Naive thymus-derived CD4-positive, alpha-beta T cell (primary cell): ENCODE data around the gene PARG. TPM values are rescaled to one million over a fixed set of nuclear protein-coding genes. Genes with fewer than 3 reads are reported as not detected.
"Not testable (repeated sequence)": the region's sequence is repeated elsewhere in the genome, so short reads cannot be mapped to it uniquely, and the experiment has no call there.

Source experiments
- ATAC-seq: fragments of 150-1000 bp; cut with Tn5 transposase; 2 replicates; pipeline ENCODE4 v1.10.0; 2021; ENCODE audit warnings: mild to moderate bottlenecking, moderate library complexity
- CTCF ChIA-PET: fragments of 350-600 bp; sonication (Branson Sonifier 250); formaldehyde crosslinking; loops from one replicate; lab custom pipeline; 2021; ENCODE audit warnings: antibody characterized with exemption; lab: Charles Lee
- POLR2A ChIA-PET: fragments of 350-600 bp; sonication (Branson Sonifier 250); formaldehyde crosslinking; loops from one replicate; lab custom pipeline; 2021; ENCODE audit warnings: antibody characterized with exemption, inconsistent platforms; lab: Charles Lee
- DNase-seq, 9 donors: peaks; one replicate each; pipeline versions ENCODE4 v3.0.0 to v3.0.0-alpha.2; 2020 to 2022; ENCODE audit warnings: mixed read lengths in 1 of 9
- H3K27ac ChIP-seq: one replicate; pipeline ENCODE4 v1.7.0; 2013; ENCODE audit warnings: mild to moderate bottlenecking, low read depth, low read length, moderate library complexity
- H3K27me3 ChIP-seq, 2 donors: one replicate each; pipeline ENCODE4 v1.7.0; 2013; ENCODE audit warnings: low read length in 2 of 2, mild to moderate bottlenecking in 2 of 2, moderate library complexity in 2 of 2; ENCODE audit not compliant: control insufficient read depth in 2 of 2, insufficient read depth in 2 of 2
- H3K36me3 ChIP-seq, 3 experiments: 1 replicate in 2 of 3; 2 replicates in 1 of 3; pipeline ENCODE4 v1.7.0; 2013; ENCODE audit warnings: low read length in 3 of 3, mild to moderate bottlenecking in 3 of 3, moderate library complexity in 1 of 3; ENCODE audit not compliant: insufficient read depth in 3 of 3, control insufficient read depth in 2 of 3
- H3K4me1 ChIP-seq, 2 donors: one replicate each; pipeline ENCODE4 v1.7.0; 2013; ENCODE audit warnings: low read length in 2 of 2, mild to moderate bottlenecking in 2 of 2, moderate library complexity in 1 of 2; ENCODE audit not compliant: control insufficient read depth in 2 of 2, insufficient read depth in 2 of 2
- H3K4me3 ChIP-seq: 2 replicates; pipeline ENCODE4 v1.7.0; 2013; ENCODE audit warnings: mild to moderate bottlenecking, low read length
- H3K9me3 ChIP-seq, 3 experiments: 1 replicate in 2 of 3; 2 replicates in 1 of 3; pipeline ENCODE4 v1.7.0; 2013; ENCODE audit warnings: low read length in 3 of 3; ENCODE audit not compliant: control insufficient read depth in 2 of 3
- H3K27ac Mint-ChIP-seq, 9 donors: one replicate each; pipeline ENCODE4 v1.8.0; 2020 to 2022; ENCODE audit warnings: mixed read lengths in 9 of 9, mild to moderate bottlenecking in 8 of 9, moderate library complexity in 5 of 9, inconsistent platforms in 2 of 9
- H3K27me3 Mint-ChIP-seq, 5 donors: one replicate each; pipeline ENCODE4 v1.8.0; 2021 to 2022; ENCODE audit warnings: mixed read lengths in 5 of 5, mild to moderate bottlenecking in 1 of 5
- H3K36me3 Mint-ChIP-seq, 5 donors: one replicate each; pipeline ENCODE4 v1.8.0; 2020 to 2022; ENCODE audit warnings: mixed read lengths in 5 of 5, mild to moderate bottlenecking in 3 of 5, inconsistent platforms in 1 of 5
- H3K4me1 Mint-ChIP-seq, 7 donors: one replicate each; pipeline ENCODE4 v1.8.0; 2020 to 2022; ENCODE audit warnings: mixed read lengths in 7 of 7, mild to moderate bottlenecking in 3 of 7, inconsistent platforms in 1 of 7
- H3K4me3 Mint-ChIP-seq, 10 donors: one replicate each; pipeline ENCODE4 v1.8.0; 2020 to 2022; ENCODE audit warnings: mild to moderate bottlenecking in 10 of 10, mixed read lengths in 10 of 10, moderate library complexity in 6 of 10, inconsistent platforms in 2 of 10
- H3K9me3 Mint-ChIP-seq, 11 donors: one replicate each; pipeline ENCODE4 v1.8.0; 2020 to 2022; ENCODE audit warnings: mixed read lengths in 11 of 11, mild to moderate bottlenecking in 4 of 11, inconsistent platforms in 1 of 11, moderate library complexity in 1 of 11
- intact Hi-C, 2 donors: fragments of 100-400 bp; cut with micrococcal nuclease; formaldehyde crosslinking; loops; one replicate each; pipeline ENCODE4 v1.15.1; 2023
- polyA plus RNA-seq, 2 donors: library from polyadenylated mRNA; unstranded; fragments of 300-500 nt; fragmentation: Illumina TruSeq; gene quantifications; one replicate each; pipeline ENCODE4 v1.2.3, GENCODE V29; 2021
- total RNA-seq, 6 experiments: library from RNA in 5 of 6; stranded (reverse) in 5 of 6; gene quantifications; 1 replicate in 5 of 6; 2 replicates in 1 of 6; pipeline ENCODE4 v1.2.3 and lab custom pipeline; 2021 to 2026

Gene PARG
- total and polyA plus RNA-seq, 7 experiments from 2014 or later = 11.4 to 48.2 (median 33.9) TPM

GRCh38 chr10:49882327-49882726 lies 59.5 kb downstream of the PARG start:
- H3K36me3 Mint-ChIP-seq = peaks cover 0 to 19% (median 9%) of the 10 kb centered on the region in 5 donors
- H3K36me3 ChIP-seq, H3K27me3 ChIP-seq, H3K9me3 ChIP-seq, DNase-seq, POLR2A ChIA-PET, intact Hi-C loops, ATAC-seq, H3K27ac ChIP-seq, H3K4me1 ChIP-seq, H3K27ac Mint-ChIP-seq, H3K4me1 Mint-ChIP-seq, CTCF ChIA-PET, H3K9me3 Mint-ChIP-seq, H3K4me3 ChIP-seq, H3K27me3 Mint-ChIP-seq, H3K4me3 Mint-ChIP-seq: not testable (repeated sequence)

- H3K27ac Mint-ChIP-seq, H3K9me3 Mint-ChIP-seq, intact Hi-C loops, H3K27me3 Mint-ChIP-seq, H3K4me1 ChIP-seq, ATAC-seq, H3K4me1 Mint-ChIP-seq, CTCF ChIA-PET, H3K4me3 ChIP-seq, H3K36me3 Mint-ChIP-seq, POLR2A ChIA-PET, H3K27me3 ChIP-seq, H3K36me3 ChIP-seq, H3K9me3 ChIP-seq, H3K27ac ChIP-seq, H3K4me3 Mint-ChIP-seq, DNase-seq: not testable (repeated sequence)
These were observed 69.1 kb downstream of the PARG start for GRCh38 chr10:49872740-49873139.

DNA sequence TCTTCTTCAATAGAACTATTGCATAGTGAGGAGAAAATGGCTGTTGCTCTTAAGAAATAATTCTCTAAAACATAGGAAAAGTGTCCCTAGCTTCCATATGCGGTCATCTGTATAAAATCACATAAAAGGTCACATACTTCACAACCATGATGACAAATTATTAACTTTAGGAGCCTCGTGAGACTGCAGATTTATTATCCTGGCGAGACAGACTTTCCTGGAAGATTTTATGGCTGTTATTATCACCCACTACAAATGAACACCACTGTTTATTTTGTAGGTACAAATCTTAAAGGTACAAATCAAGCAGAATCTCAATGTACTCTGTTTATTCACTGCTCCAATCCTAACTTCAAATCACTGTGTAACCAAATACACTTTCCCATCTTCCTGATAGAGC lies 70.4 kb downstream of the PARG start:
- H3K27me3 ChIP-seq, H3K27me3 Mint-ChIP-seq, H3K36me3 ChIP-seq, ATAC-seq, H3K4me3 Mint-ChIP-seq, H3K4me1 ChIP-seq, CTCF ChIA-PET, H3K27ac Mint-ChIP-seq, H3K27ac ChIP-seq, intact Hi-C loops, H3K36me3 Mint-ChIP-seq, H3K9me3 ChIP-seq, POLR2A ChIA-PET, H3K4me3 ChIP-seq, DNase-seq, H3K9me3 Mint-ChIP-seq, H3K4me1 Mint-ChIP-seq: not testable (repeated sequence)

DNA sequence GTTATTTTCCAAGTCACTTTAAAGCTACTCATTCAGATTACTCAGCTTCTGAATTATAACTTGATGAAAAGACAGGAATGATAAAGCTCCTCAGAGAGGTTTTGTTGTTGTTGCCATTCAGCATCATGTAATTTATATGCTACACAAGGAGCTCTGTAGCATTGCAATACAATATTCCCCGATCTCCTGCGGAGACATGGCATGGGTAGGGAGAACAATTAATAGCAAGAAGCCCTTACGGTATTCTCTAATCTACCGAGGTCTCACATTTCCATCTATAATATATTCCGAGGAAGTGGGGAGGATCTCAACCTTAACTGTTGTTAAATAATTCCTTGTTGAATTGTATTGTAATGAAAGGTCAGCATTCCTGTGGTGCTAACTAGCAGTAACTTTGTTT lies 81.9 kb downstream of the PARG start:
- H3K4me1 ChIP-seq, H3K4me3 Mint-ChIP-seq, intact Hi-C loops, H3K4me1 Mint-ChIP-seq, DNase-seq, H3K36me3 Mint-ChIP-seq, H3K27ac Mint-ChIP-seq, POLR2A ChIA-PET, H3K27me3 ChIP-seq, ATAC-seq, H3K36me3 ChIP-seq, CTCF ChIA-PET, H3K27me3 Mint-ChIP-seq, H3K9me3 ChIP-seq, H3K27ac ChIP-seq, H3K4me3 ChIP-seq, H3K9me3 Mint-ChIP-seq: not testable (repeated sequence)

- H3K27ac Mint-ChIP-seq, H3K4me1 Mint-ChIP-seq, H3K9me3 Mint-ChIP-seq, H3K9me3 ChIP-seq, H3K36me3 Mint-ChIP-seq, H3K27me3 ChIP-seq, POLR2A ChIA-PET, H3K36me3 ChIP-seq, intact Hi-C loops, H3K4me1 ChIP-seq, ATAC-seq, H3K4me3 Mint-ChIP-seq, H3K27me3 Mint-ChIP-seq, CTCF ChIA-PET, DNase-seq, H3K4me3 ChIP-seq, H3K27ac ChIP-seq: not testable (repeated sequence)
These were observed 83.0 kb downstream of the PARG start for GRCh38 chr10:49858697-49859382.

- CTCF ChIA-PET, ATAC-seq, H3K36me3 ChIP-seq, H3K9me3 Mint-ChIP-seq, H3K4me3 Mint-ChIP-seq, H3K4me1 ChIP-seq, H3K27ac ChIP-seq, intact Hi-C loops, H3K27me3 ChIP-seq, H3K4me3 ChIP-seq, H3K9me3 ChIP-seq, DNase-seq, H3K27ac Mint-ChIP-seq, POLR2A ChIA-PET, H3K27me3 Mint-ChIP-seq, H3K4me1 Mint-ChIP-seq: not testable (repeated sequence)
- H3K36me3 Mint-ChIP-seq = peaks cover 0 to 14% (median 6%) of the 10 kb centered on the region in 5 donors
These were observed 92.3 kb downstream of the PARG start for GRCh38 chr10:49849520-49849919.

DNA sequence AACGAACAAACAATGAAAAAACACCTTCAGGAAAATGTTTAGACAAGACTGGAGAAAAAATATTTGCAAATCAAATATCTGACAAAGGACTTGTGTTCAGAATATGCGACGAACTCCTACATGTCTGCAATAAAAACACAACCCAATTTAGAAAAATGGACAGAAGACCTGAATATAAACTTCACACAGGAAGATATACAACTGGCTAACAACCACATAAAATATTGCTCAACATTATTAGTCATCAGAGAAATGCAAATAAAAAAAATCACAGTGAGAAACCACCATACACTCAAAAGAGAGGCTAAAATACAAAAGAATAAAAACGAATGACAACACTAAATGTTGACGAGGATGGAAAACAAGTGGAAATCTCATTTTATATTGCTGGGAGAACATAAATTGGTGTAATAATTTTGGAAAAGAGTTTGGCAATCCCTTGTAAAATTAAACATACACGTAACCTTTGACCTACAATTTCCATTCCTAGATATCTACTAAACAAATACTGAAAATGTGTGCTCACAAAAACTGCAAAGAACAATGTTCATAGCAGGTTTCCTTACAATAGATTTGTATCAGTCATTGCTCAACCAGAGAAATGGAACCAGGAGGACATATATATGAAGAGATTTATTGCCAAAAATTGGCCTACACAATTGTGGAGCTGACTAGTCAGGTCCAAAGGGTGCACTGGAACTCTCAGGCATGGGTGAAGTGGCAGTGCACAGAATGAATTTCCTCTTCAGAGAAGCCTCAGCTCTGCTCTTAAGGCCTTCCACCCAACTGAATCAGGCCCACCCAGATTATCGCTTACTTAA lies 96.8 kb downstream of the PARG start:
- H3K4me3 Mint-ChIP-seq = no peak overlapping the region
- H3K9me3 Mint-ChIP-seq = no peaks in the 10 kb centered on the region
- intact Hi-C loops = no loop called here
- no peaks in the 10 kb centered on the region for H3K4me1 ChIP-seq
- DNase-seq (no peak), ATAC-seq (no peak)
- ChIA-PET CTCF (no interaction called here), POLR2A (no interaction called here)
- H3K27ac ChIP-seq = no peak overlapping the region
- no peaks in the 10 kb centered on the region for H3K27me3 Mint-ChIP-seq
- no peaks in the 10 kb centered on the region for H3K4me1 Mint-ChIP-seq
- no peak overlapping the region for H3K4me3 ChIP-seq
- H3K9me3 ChIP-seq = no peaks in the 10 kb centered on the region
- H3K27me3 ChIP-seq = no peaks in the 10 kb centered on the region
- peaks cover 8 to 49% (median 27%) of the 10 kb centered on the region in 5 donors for H3K36me3 Mint-ChIP-seq
- H3K27ac Mint-ChIP-seq = no peak overlapping the region
- H3K36me3 ChIP-seq = peaks cover 0 to 33% (median 3%) of the 10 kb centered on the region in 3 experiments
